GM19099 (cell line): ENCODE measurements around the gene ART1.

ENCODE experiments used
- POLR2A ChIP-seq: IDR thresholded peaks from 3 replicates; pipeline ENCODE4 v1.6.1; 2011; ENCODE audit warnings: low read depth; ENCODE audit not compliant: insufficient read length; ENCODE audit errors: extremely low read depth

The ART1 gene, protein sequence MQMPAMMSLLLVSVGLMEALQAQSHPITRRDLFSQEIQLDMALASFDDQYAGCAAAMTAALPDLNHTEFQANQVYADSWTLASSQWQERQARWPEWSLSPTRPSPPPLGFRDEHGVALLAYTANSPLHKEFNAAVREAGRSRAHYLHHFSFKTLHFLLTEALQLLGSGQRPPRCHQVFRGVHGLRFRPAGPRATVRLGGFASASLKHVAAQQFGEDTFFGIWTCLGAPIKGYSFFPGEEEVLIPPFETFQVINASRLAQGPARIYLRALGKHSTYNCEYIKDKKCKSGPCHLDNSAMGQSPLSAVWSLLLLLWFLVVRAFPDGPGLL

DNA sequence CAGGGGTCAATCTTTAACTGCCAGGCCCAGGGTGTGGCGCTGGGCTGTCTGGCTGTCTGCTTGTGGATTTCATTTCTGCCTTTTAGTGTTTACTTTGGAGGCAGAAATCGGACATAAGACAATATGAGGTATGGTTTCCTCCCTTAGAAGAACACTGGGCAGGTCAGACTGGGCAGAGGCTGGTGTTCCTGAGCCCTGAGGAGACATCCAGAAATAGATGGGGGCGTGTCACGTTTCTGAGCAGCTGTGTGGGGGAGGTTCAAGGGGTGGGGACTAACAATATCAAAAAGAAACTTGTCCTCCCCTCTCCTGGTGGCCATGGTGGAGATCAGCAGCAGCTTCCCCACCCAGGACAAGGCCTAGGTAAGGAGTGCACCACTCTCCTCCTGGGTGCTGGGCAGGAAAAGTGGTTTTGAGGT, at the start of gene ART1:
Gene ART1 (plus strand): TSS at position 312 of the 419 bp plus-strand sequence. CDS start 14,086 bp downstream, outside the sequence.
- no peak for TF ChIP-seq POLR2A

DNA sequence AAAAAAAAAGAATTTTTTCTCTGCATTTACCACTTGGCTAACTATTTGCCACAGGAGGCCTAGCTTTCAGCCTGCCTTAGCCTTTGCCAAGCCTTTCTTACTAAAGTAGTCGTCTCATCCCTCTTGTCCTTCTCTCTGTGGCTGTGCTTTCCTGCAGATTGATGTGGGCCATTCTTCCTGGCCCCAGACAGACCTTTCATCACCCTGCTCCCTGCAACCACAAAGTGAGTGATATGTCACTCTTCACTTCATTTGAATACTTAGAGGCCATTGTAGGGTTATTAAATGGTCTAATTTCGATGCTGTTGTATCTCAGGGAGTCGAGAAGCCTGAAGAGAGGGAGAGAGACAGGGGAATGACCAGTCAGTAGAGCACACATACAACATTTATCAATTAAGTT, 40.8 kb upstream of the ART1 start:
- TF ChIP-seq POLR2A = no peak

GRCh38 chr11:3605283-3605662, 39.7 kb upstream of the ART1 start:
- TF ChIP-seq POLR2A = no peak

GRCh38 chr11:3605771-3606203, 39.1 kb upstream of the ART1 start:
- no peak for TF ChIP-seq POLR2A

DNA sequence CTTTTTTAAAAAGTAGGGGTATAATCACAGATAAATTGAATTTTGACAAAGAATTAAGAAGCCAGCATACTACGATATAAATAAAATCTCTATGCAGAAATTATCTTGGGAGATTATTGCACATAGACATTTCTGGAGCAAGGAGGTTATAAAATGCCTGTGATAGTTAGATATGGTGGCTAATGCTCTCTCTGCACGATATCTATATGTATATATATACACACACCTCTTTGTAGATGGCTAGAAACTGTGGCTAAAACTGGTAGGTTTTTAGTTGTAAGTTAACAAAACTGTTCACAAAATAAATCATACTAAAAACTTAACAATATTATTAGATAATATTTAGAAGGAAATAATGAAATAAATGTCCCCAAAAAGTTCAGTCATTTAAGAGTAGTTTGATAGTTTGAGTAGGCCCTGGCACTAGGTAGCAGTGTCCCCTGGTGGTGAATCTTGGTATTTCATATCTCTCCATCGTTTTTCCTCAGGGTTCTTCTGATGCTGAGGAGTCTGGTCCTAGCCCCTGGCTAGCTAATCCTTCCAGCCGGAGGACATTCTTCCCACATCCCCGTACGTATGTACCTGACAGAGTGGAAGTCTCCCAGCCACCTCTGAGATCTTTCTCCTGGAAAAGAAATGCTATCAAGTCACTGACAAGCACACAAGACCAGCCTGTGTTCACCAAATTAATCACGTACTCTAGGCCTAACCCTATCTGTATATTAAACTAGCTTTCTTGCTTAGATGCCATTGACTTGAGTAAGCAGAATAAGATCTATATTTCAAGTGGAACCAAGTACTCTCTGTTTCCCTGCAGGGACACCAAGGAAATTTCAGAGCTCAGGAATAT, 35.3 kb upstream of the ART1 start:
- TF ChIP-seq POLR2A = no peak

GRCh38 chr11:3610846-3611245, 34.1 kb upstream of the ART1 start:
- TF ChIP-seq POLR2A = no peak

DNA sequence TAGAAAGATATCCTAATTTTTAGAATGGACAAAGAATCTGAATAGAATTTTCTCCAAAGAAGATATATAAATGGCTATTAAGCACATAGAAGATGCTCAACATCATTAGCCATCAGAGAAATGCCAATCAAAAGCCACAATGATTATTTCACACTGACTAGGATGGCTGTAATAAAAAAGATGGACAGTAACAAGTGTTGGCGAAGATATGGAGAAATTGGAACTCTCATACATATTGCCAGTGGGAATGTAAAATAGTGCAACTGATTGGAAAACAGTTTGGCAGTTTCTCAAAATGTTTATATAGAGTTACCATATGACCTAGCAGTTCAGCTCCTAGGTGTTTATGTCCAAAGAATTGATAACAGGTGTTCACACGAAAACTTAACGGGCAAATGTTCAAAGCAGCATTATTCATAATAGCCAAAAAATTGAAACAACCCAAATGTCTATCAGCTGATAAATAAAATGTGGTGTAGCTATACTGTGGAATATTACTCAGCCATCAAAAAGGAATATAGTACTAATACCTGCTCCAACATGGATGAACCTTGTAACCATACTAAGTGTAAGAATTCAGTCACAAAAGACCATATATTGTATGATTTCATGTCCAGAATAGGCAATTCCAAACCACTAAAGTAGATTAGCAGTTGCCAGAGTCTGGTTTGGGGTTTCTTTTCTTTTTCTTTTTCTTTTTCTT, 32.8 kb upstream of the ART1 start:
- TF ChIP-seq POLR2A = no peak

- TF ChIP-seq POLR2A = no peak
Observed at GRCh38 chr11:3613998-3614741, 30.8 kb upstream of the ART1 start.

DNA sequence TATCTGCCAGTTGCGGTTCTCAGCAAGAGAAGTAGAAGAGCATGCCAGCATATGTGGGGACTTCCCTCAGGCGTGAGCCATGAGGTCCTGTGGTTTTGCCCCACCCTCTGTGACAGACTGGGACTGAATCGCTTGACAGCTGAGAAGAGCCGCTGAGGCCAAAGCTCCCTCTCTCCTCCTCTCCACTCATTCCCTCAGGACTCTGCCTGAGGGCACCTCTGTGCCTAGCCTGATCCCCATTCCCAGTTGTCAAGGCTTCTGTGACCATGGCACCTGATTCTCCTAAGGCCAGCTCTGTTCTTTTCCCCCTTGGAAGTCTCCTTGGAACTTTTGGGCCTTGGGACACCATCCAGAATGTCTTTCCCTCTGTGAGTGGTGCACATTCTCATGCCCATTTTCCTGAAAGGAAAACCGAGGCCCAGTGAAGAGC, 30.2 kb upstream of the ART1 start:
- TF ChIP-seq POLR2A = no peak

GRCh38 chr11:3615998-3616397, 28.9 kb upstream of the ART1 start:
- no peak for TF ChIP-seq POLR2A

DNA sequence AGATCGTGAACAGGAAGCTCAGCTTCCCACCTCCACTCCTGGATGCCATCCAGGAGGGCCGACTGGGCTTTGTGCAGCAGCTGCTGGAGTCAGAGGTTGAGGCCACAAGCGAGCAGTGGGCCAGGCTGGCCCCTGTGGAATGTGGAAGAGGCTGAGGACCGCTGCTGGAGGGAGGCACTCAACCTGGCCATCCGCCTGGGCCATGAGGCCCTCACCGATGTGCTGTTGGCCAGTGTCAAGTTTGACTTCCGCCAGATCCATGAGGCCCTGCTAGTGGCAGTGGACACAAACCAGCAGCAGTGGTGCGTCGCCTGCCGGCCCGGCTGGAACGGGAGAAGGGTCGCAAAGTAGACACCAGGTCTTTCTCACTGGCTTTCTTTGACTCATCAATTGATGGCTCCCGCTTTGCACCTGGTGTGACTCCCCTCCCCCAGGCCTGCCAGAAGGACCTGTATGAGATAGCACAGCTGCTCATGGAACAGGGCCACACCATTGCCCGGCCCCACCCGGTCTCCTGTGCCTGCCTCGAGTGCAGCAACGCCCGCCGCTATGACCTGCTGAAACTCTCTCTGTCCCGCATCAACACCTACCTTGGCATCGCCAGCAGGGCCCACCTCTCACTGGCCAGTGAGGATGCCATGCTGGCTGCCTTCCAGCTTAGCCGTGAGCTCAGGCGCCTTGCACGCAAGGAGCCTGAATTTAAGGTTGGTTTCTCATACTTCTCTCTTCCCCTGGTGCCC, 28.0 kb upstream of the ART1 start:
- TF ChIP-seq POLR2A = no peak

- TF ChIP-seq POLR2A = no peak
Observed at GRCh38 chr11:3617990-3618389, 26.9 kb upstream of the ART1 start.

GRCh38 chr11:3622521-3622920, 22.4 kb upstream of the ART1 start:
- TF ChIP-seq POLR2A = no peak

DNA sequence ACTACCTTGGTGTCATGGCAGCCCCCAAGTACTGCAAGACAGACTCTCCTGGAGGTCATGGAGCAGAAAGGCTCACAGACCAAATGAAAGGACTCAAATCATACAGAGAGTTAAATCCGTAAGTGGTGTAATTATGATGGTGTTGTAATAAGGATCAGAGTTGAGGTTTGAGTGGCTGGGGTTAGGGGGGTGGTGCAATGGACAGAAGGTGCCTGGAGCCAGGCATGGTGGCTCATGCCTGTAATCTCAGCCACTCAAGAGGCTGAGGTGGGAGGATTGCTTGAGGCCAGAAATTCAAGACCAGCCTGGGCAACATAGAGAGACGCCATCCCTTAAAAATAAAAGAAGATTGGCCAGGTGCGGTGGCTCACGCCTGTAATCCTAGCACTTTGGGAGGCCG, 21.8 kb upstream of the ART1 start:
- no peak for TF ChIP-seq POLR2A

GRCh38 chr11:3623767-3624458, 21.0 kb upstream of the ART1 start:
- no peak for TF ChIP-seq POLR2A
